Measurements from ENCODE around the gene OGFR. TPM values are rescaled to one million over a fixed set of nuclear protein-coding genes. Genes with fewer than 3 reads are reported as not detected.

OGFR gene
- total RNA-seq, 1 experiment from 2014 or later, result 73.6 TPM

DNA sequence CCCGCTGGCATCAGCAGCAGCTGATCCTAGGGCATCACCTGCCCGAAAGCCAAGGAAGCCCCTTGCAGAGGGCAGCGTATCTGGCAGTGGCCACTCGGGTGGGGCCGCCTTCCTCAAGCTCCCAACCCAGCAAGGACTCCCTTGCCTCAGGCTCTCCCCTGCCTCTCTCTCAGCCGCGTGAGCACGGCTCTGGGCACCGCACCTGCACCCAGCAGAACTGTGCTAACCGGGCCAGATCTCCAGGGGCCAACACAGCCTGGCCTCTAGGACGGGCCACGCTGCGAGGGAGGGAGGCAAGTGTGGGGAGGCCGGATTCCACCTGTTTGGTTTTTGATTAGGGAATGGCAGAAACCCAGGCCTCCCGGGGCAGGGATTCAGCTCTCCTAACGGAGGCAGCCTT is 20.1 kb upstream of the OGFR start:
- ATAC-seq, result no peak
- H4K20me1 ChIP-seq (ENCODE audit: insufficient read depth), result no peaks in the 10 kb centered on the region
- no peak overlapping the region for H2AFZ ChIP-seq (ENCODE audit: low read depth, low read length, poor library complexity, severe bottlenecking)
- peaks cover 9 to 17% of the 10 kb centered on the region in 2 experiments; a peak in 3 of 4 replicates for H3K4me1 ChIP-seq (ENCODE audit: control insufficient read depth in 1 of 2, insufficient read depth in 2 of 2, low read length in 2 of 2)
- CTCF ChIA-PET, result no interaction called here
- H3K27ac ChIP-seq (ENCODE audit: low read depth, low read length), result no peak overlapping the region; the same call in 1 of the 2 replicates
- H3K9ac ChIP-seq (ENCODE audit: low read length), result no peak overlapping the region
- no peak for DNase-seq (ENCODE audit: low read depth, low spot score)
- no peak overlapping the region for H3K4me2 ChIP-seq (ENCODE audit: low read length)
- intact Hi-C loops (cut with micrococcal nuclease), result no loop called here
- H3K36me3 ChIP-seq (ENCODE audit: control insufficient read depth in 1 of 2, insufficient read depth in 2 of 2, low read length in 2 of 2), result no peaks in the 10 kb centered on the region
- TF ChIP-seq YY1 (IDR thresholded peaks at IDR 0.05; ENCODE audit: extremely low read depth, insufficient replicate concordance, low read depth, low read length), result no peak
- TF ChIP-seq RAD21 (IDR thresholded peaks at IDR 0.05; ENCODE audit: low read depth), result no peak
- no peak for TF ChIP-seq EGR1 (IDR thresholded peaks at IDR 0.05; ENCODE audit: low read depth)
- no peak for TF ChIP-seq POLR2A (IDR thresholded peaks at IDR 0.05; ENCODE audit: borderline replicate concordance, extremely low read depth, insufficient read depth, insufficient read length)
- no peak for TF ChIP-seq JUND (IDR thresholded peaks at IDR 0.05)
- no peak for TF ChIP-seq SIN3A (IDR thresholded peaks at IDR 0.05; ENCODE audit: low read depth)
- TF ChIP-seq ATF3 (IDR thresholded peaks at IDR 0.05), result no peak
- TF ChIP-seq ZNF274 (IDR thresholded peaks at IDR 0.05; ENCODE audit: low read depth, low read length), result no peak
- TF ChIP-seq CEBPB (IDR thresholded peaks at IDR 0.05; ENCODE audit: low read depth), result no peak
- TF ChIP-seq TCF7L2 (IDR thresholded peaks at IDR 0.05; ENCODE audit: borderline replicate concordance, extremely low read depth, insufficient read depth, insufficient read length), result no peak
- TF ChIP-seq CBX3 (IDR thresholded peaks at IDR 0.05; ENCODE audit: low read depth), result no peak
- TF ChIP-seq ELF1 (IDR thresholded peaks at IDR 0.05; ENCODE audit: borderline replicate concordance, low read depth), result no peak
- TF ChIP-seq, protein P1, sequence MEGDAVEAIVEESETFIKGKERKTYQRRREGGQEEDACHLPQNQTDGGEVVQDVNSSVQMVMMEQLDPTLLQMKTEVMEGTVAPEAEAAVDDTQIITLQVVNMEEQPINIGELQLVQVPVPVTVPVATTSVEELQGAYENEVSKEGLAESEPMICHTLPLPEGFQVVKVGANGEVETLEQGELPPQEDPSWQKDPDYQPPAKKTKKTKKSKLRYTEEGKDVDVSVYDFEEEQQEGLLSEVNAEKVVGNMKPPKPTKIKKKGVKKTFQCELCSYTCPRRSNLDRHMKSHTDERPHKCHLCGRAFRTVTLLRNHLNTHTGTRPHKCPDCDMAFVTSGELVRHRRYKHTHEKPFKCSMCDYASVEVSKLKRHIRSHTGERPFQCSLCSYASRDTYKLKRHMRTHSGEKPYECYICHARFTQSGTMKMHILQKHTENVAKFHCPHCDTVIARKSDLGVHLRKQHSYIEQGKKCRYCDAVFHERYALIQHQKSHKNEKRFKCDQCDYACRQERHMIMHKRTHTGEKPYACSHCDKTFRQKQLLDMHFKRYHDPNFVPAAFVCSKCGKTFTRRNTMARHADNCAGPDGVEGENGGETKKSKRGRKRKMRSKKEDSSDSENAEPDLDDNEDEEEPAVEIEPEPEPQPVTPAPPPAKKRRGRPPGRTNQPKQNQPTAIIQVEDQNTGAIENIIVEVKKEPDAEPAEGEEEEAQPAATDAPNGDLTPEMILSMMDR (IDR thresholded peaks at IDR 0.05 in 2 of 3, conservative IDR thresholded peaks at IDR 0.05 in 1 of 3; ENCODE audit: borderline replicate concordance in 1 of 3, insufficient read depth in 1 of 3, low read depth in 2 of 3, low read length in 2 of 3), result no peak
- TF ChIP-seq, protein P2, sequence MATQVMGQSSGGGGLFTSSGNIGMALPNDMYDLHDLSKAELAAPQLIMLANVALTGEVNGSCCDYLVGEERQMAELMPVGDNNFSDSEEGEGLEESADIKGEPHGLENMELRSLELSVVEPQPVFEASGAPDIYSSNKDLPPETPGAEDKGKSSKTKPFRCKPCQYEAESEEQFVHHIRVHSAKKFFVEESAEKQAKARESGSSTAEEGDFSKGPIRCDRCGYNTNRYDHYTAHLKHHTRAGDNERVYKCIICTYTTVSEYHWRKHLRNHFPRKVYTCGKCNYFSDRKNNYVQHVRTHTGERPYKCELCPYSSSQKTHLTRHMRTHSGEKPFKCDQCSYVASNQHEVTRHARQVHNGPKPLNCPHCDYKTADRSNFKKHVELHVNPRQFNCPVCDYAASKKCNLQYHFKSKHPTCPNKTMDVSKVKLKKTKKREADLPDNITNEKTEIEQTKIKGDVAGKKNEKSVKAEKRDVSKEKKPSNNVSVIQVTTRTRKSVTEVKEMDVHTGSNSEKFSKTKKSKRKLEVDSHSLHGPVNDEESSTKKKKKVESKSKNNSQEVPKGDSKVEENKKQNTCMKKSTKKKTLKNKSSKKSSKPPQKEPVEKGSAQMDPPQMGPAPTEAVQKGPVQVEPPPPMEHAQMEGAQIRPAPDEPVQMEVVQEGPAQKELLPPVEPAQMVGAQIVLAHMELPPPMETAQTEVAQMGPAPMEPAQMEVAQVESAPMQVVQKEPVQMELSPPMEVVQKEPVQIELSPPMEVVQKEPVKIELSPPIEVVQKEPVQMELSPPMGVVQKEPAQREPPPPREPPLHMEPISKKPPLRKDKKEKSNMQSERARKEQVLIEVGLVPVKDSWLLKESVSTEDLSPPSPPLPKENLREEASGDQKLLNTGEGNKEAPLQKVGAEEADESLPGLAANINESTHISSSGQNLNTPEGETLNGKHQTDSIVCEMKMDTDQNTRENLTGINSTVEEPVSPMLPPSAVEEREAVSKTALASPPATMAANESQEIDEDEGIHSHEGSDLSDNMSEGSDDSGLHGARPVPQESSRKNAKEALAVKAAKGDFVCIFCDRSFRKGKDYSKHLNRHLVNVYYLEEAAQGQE (IDR thresholded peaks at IDR 0.05; ENCODE audit: low read depth), result no peak
- no peak for TF ChIP-seq POLR2AphosphoS5 (IDR thresholded peaks at IDR 0.05; ENCODE audit: low read depth, low read length)
- no peak for TF ChIP-seq ZFX (IDR thresholded peaks at IDR 0.05)
- no peak for TF ChIP-seq SRF (IDR thresholded peaks at IDR 0.05; ENCODE audit: low read depth)
- no peak for TF ChIP-seq EZH2phosphoT487 (IDR thresholded peaks at IDR 0.05; ENCODE audit: borderline replicate concordance)
- H3K4me3 ChIP-seq (replicated peaks in 1 of 2; ENCODE audit: low read depth in 1 of 2, low read length in 2 of 2), result no peak overlapping the region
- no peaks in the 10 kb centered on the region for H3K9me2 ChIP-seq (ENCODE audit: insufficient read depth)
- RAD21 ChIA-PET (ENCODE audit: low non-redundant PET in 1 of 2, low total read pairs in 2 of 2, uncharacterized antibody in 2 of 2, unreplicated experiment in 2 of 2), result no interaction called here
- POLR2A ChIA-PET, result interaction anchor here (1.5 kb wide), 1 partner anchor 10 kb away, joined by 3 read pairs; no protein-coding TSS in a partner anchor
- BruUV-seq (replicated peaks), result no TSS peak
- no peaks in the 10 kb centered on the region for H3K27me3 ChIP-seq (ENCODE audit: insufficient read depth, low read length)
- no peaks in the 10 kb centered on the region for H3K9me3 ChIP-seq (ENCODE audit: control insufficient read depth in 1 of 2, insufficient read depth in 1 of 2, low read depth in 1 of 2, low read length in 2 of 2)
- H3K79me2 ChIP-seq (ENCODE audit: insufficient read depth, low read length), result no peaks in the 10 kb centered on the region

All from HCT116 (cell line).